ENCODE measurements around the gene TNFAIP1. TPM values are rescaled to one million over a fixed set of nuclear protein-coding genes. Genes with fewer than 3 reads are reported as not detected.

Gene TNFAIP1
- total RNA-seq, 1 donor from 2014 or later, result 59.2 TPM

GRCh38 chr17:28331891-28332420 lies 3.6 kb upstream of the TNFAIP1 start:
- peaks cover 54% of the 10 kb centered on the region for H3K4me1 Mint-ChIP-seq (ENCODE audit: unreplicated experiment)
- H3K27me3 Mint-ChIP-seq (ENCODE audit: unreplicated experiment), result no peaks in the 10 kb centered on the region
- TF ChIP-seq, protein P1, sequence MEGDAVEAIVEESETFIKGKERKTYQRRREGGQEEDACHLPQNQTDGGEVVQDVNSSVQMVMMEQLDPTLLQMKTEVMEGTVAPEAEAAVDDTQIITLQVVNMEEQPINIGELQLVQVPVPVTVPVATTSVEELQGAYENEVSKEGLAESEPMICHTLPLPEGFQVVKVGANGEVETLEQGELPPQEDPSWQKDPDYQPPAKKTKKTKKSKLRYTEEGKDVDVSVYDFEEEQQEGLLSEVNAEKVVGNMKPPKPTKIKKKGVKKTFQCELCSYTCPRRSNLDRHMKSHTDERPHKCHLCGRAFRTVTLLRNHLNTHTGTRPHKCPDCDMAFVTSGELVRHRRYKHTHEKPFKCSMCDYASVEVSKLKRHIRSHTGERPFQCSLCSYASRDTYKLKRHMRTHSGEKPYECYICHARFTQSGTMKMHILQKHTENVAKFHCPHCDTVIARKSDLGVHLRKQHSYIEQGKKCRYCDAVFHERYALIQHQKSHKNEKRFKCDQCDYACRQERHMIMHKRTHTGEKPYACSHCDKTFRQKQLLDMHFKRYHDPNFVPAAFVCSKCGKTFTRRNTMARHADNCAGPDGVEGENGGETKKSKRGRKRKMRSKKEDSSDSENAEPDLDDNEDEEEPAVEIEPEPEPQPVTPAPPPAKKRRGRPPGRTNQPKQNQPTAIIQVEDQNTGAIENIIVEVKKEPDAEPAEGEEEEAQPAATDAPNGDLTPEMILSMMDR (IDR thresholded peaks at IDR 0.05), result no peak
- peaks cover 24% of the 10 kb centered on the region for H3K36me3 Mint-ChIP-seq (ENCODE audit: unreplicated experiment)
- no peaks in the 10 kb centered on the region for H3K9me3 Mint-ChIP-seq (ENCODE audit: unreplicated experiment)
- H3K4me3 Mint-ChIP-seq (ENCODE audit: unreplicated experiment), result no peak overlapping the region
- no peak for DNase-seq (ENCODE audit: extremely low spot score, unreplicated experiment)
- no peak overlapping the region for H3K27ac Mint-ChIP-seq (ENCODE audit: unreplicated experiment)

DNA sequence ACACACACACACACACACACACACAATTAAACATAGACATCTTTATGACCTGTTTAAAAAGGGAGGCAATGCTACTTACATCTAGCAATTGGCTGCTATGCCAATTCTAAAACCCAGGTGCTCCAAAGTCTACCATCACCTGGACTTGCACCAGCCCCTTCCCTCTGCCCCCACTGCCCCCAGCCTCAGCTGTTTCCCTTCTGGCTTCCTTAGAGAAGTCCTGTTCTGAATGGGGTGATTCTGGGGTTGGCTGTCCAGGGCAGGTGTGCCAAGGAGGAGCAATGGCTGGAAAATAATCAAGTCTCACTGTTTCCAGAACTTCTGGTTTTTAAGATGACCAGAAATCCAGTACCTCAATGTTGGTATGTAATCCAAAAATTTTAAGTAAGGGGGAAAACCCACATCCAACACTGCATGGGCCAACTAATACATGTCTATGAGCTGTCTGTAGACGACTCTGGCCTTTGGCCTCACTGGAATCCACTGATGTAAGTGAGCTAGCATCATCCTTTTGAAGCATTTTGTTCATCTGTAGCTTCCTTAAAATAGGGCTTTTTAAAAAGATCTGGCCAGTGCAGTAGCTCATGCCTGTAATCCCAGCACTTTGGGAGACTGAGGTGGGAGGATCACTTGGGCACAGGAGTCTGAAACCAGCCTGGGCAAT lies 2.3 kb upstream of the TNFAIP1 start:
- no peak for DNase-seq (ENCODE audit: extremely low spot score, unreplicated experiment)
- Mint-ChIP-seq H3K4me1 (ENCODE audit: unreplicated experiment) (peaks cover 60% of the 10 kb centered on the region), H3K27ac (ENCODE audit: unreplicated experiment) (peak overlapping the region; percentile 7), H3K27me3 (ENCODE audit: unreplicated experiment) (no peaks in the 10 kb centered on the region), H3K4me3 (ENCODE audit: unreplicated experiment) (peak overlapping the region; percentile 98), H3K9me3 (ENCODE audit: unreplicated experiment) (no peaks in the 10 kb centered on the region), H3K36me3 (ENCODE audit: unreplicated experiment) (peaks cover 18% of the 10 kb centered on the region)
- TF ChIP-seq, protein P1 (IDR thresholded peaks at IDR 0.05), result no peak

DNA sequence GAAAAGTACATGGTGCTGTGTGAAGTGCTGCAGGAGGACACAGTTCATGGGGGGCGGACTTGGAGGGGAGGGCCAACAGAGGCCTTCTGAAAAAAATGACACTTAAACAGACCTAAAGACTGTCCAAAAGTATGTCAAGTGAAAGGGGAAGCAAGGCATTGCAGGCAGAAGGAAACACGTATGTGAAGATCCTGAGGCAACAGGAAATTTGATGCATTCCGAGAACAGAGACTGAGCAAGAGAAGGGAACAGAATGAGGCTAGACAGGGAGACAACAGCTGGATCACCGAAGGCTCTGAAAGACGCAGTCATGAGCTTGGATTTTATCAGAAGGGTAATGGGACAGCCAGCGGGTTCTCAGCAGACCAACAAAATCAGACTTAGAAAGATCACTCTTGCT lies 1.4 kb upstream of the TNFAIP1 start:
- H3K27ac Mint-ChIP-seq (ENCODE audit: unreplicated experiment), result peak overlapping the region; percentile 95
- TF ChIP-seq, protein P1 (IDR thresholded peaks at IDR 0.05), result no peak
- H3K36me3 Mint-ChIP-seq (ENCODE audit: unreplicated experiment), result peaks cover 10% of the 10 kb centered on the region
- no peaks in the 10 kb centered on the region for H3K9me3 Mint-ChIP-seq (ENCODE audit: unreplicated experiment)
- peaks cover 56% of the 10 kb centered on the region for H3K4me1 Mint-ChIP-seq (ENCODE audit: unreplicated experiment)
- H3K4me3 Mint-ChIP-seq (ENCODE audit: unreplicated experiment), result peak overlapping the region; percentile 98
- H3K27me3 Mint-ChIP-seq (ENCODE audit: unreplicated experiment), result no peaks in the 10 kb centered on the region
- DNase-seq (ENCODE audit: extremely low spot score, unreplicated experiment), result no peak

- Mint-ChIP-seq H3K27me3 (ENCODE audit: unreplicated experiment) (no peaks in the 10 kb centered on the region), H3K36me3 (ENCODE audit: unreplicated experiment) (peaks cover 16% of the 10 kb centered on the region), H3K4me3 (ENCODE audit: unreplicated experiment) (peak overlapping the region; percentile 98), H3K4me1 (ENCODE audit: unreplicated experiment) (peaks cover 55% of the 10 kb centered on the region), H3K27ac (ENCODE audit: unreplicated experiment) (peak overlapping the region; percentile 95), H3K9me3 (ENCODE audit: unreplicated experiment) (no peaks in the 10 kb centered on the region)
- DNase-seq (ENCODE audit: extremely low spot score, unreplicated experiment), result no peak
- TF ChIP-seq, protein P1 (IDR thresholded peaks at IDR 0.05), result no peak
These were observed 828 bp upstream of the TNFAIP1 start for GRCh38 chr17:28334666-28335200.
